Measurements from ENCODE around the gene ANKK1. TPM values are rescaled to one million over a fixed set of nuclear protein-coding genes. Genes with fewer than 3 reads are reported as not detected.

The ANKK1 gene
- total RNA-seq, 2 donors from 2014 or later = 0.10 to 0.32 TPM

- TF ChIP-seq CTCF (IDR thresholded peaks at IDR 0.05) = no peak
- Histone ChIP-seq H3K9me3 (no peaks in the 10 kb centered on the region), H3K27ac (no peak overlapping the region), H3K27me3 (no peaks in the 10 kb centered on the region), H3K4me1 (no peaks in the 10 kb centered on the region), H3K4me3 (no peak overlapping the region), H3K36me3 (no peaks in the 10 kb centered on the region), H3K9ac (ENCODE audit: low read depth in 2 of 2, low read length in 2 of 2) (no peak overlapping the region)
- intact Hi-C loops (cut with DNase I) = no loop called here
- no peak for DNase-seq
Measured at GRCh38 chr11:113420808-113421207, 33.2 kb downstream of the ANKK1 start.

DNA sequence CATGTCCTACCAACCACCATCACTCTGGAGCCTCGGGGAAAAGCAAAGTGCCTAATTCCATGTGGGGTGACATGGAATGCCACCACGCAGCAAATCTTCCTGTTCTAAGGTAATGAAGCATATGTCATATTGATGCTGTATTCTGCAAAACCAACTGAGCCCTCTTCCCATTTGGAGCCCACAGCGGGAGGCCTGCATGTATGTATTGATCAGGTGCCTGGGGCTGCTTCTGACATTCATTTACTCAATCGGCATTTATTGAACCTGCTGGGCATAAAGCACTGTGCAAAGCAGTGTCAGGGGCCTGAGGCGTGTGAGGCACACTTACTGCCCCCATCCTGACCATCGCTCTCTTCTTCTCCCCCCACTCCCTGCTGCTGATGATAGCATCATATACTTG is 39.1 kb downstream of the ANKK1 start:
- Histone ChIP-seq H3K4me1 (no peaks in the 10 kb centered on the region), H3K4me3 (no peak overlapping the region), H3K9me3 (no peaks in the 10 kb centered on the region), H3K27me3 (no peaks in the 10 kb centered on the region), H3K36me3 (no peaks in the 10 kb centered on the region), H3K9ac (ENCODE audit: low read depth in 2 of 2, low read length in 2 of 2) (no peak overlapping the region), H3K27ac (no peak overlapping the region)
- no peak for DNase-seq
- TF ChIP-seq CTCF (IDR thresholded peaks at IDR 0.05) = no peak
- intact Hi-C loops (cut with DNase I) = no loop called here

- Histone ChIP-seq H3K9me3 (no peaks in the 10 kb centered on the region), H3K4me3 (no peak overlapping the region), H3K4me1 (no peaks in the 10 kb centered on the region), H3K9ac (ENCODE audit: low read depth in 2 of 2, low read length in 2 of 2) (no peak overlapping the region), H3K27me3 (no peaks in the 10 kb centered on the region), H3K27ac (no peak overlapping the region), H3K36me3 (no peaks in the 10 kb centered on the region)
- no peak for DNase-seq
- intact Hi-C loops (cut with DNase I) = no loop called here
- TF ChIP-seq CTCF (IDR thresholded peaks at IDR 0.05) = no peak
Measured at GRCh38 chr11:113431746-113432145, 44.2 kb downstream of the ANKK1 start.

DNA sequence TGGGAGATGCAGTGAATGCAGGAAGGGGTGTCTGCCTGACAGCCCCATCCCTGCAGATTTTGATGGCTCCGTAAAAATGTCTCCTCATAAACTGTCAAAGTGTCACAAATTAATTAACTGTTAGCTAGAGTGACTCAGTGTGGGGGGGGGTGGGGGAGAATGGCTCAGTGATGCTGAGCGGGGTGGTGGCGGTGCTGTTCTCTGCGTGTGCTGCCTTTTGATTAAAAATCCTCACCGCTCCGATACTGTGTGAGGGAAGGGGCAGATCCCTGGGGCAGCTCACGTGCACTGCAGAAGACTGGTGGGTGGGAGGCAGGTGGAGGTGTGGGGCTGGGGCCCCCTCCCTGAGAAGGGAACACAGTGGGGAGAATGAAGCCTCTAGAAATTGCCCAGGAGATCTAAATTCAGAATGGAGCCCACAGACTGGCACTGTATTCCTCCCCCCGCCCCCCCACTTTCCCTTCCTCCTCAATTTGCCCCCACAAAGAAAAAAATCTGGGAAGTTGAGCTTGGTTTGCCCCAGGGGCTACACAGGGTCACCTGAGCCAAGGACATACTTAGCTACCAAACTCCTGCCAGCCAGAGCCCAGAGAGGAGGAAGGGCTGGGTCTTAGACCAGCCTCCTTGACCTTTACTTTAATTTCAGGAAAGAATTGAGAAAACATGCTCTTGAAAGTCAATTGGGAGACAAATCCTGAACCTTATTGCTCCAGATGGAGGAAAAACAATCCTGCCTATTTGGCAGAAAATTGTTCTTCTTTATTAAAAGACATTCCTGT is 47.8 kb downstream of the ANKK1 start:
- H3K9me3 ChIP-seq = no peaks in the 10 kb centered on the region
- intact Hi-C loops (cut with DNase I) = no loop called here
- no peak for TF ChIP-seq CTCF (IDR thresholded peaks at IDR 0.05)

DNA sequence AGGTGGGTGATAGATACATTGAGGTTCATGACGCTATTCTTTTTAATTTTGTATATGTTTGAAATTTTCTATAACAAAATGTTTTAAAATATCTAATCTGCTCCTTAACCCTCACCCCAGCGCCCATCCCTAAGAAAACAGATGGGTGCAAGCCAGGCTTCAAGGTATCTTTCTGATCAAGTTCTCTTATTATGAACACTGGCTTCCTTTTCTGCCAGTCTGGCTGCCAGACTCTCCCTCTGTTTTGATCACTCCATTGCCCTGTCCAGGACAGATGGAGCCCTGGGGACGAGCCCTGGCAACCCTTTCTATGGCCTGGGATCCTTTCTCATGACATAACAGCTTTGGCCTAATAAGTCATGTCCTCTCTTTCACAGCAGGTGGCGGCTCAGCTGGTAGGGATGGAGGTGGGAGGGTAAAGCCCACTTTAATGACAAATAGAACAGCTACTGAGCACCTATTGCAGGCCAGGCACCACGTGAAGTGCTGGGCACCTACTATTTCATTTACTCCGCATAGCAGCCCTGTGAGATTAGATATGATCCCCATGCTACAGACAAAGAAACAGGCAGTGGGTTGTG is 49.2 kb downstream of the ANKK1 start:
- no peaks in the 10 kb centered on the region for H3K27me3 ChIP-seq
- no peaks in the 10 kb centered on the region for H3K4me1 ChIP-seq
- DNase-seq = no peak
- H3K9me3 ChIP-seq = no peaks in the 10 kb centered on the region
- intact Hi-C loops (cut with DNase I) = no loop called here
- H3K36me3 ChIP-seq = no peaks in the 10 kb centered on the region
- H3K27ac ChIP-seq = no peak overlapping the region
- no peak overlapping the region for H3K4me3 ChIP-seq
- no peak for TF ChIP-seq CTCF (IDR thresholded peaks at IDR 0.05)
- H3K9ac ChIP-seq (ENCODE audit: low read depth in 2 of 2, low read length in 2 of 2) = no peak overlapping the region

More for the DNA sequence above, 47.8 kb downstream of the ANKK1 start:
- H3K36me3 ChIP-seq = no peaks in the 10 kb centered on the region
- no peaks in the 10 kb centered on the region for H3K27me3 ChIP-seq
- H3K4me1 ChIP-seq = no peaks in the 10 kb centered on the region
- no peak overlapping the region for H3K4me3 ChIP-seq
- no peak overlapping the region for H3K9ac ChIP-seq (ENCODE audit: low read depth in 2 of 2, low read length in 2 of 2)
- no peak overlapping the region for H3K27ac ChIP-seq
- DNase-seq = no peak

Measured in colonic mucosa (tissue), 4 donors.